ENCODE measurements around the gene PSD.
A peak's percentile ranks its signal among the peaks of the same experiment; 100 is the strongest.

Gene PSD

GRCh38 chr10:102419269-102420180 lies 940 bp upstream of the PSD start:
- peak; percentile 80 for DNase-seq (ENCODE audit: low spot score)

GRCh38 chr10:102416695-102417094 lies 1.9 kb downstream of the PSD start:
- no peak for DNase-seq (ENCODE audit: low spot score)

GRCh38 chr10:102416283-102416682 lies 2.3 kb downstream of the PSD start:
- DNase-seq (ENCODE audit: low spot score), result no peak

- DNase-seq (ENCODE audit: low spot score), result no peak
Measured at GRCh38 chr10:102414749-102415148, 3.8 kb downstream of the PSD start.

- no peak for DNase-seq (ENCODE audit: low spot score)
Measured at GRCh38 chr10:102413806-102414561, 4.6 kb downstream of the PSD start.

- DNase-seq (ENCODE audit: low spot score), result no peak
Measured at GRCh38 chr10:102413053-102413705, 5.4 kb downstream of the PSD start.

- DNase-seq (ENCODE audit: low spot score), result no peak
Measured at GRCh38 chr10:102412293-102412692, 6.3 kb downstream of the PSD start.

- DNase-seq (ENCODE audit: low spot score), result no peak
Measured at GRCh38 chr10:102411341-102412255, 7.0 kb downstream of the PSD start.

GRCh38 chr10:102410429-102411073 lies 8.0 kb downstream of the PSD start:
- DNase-seq (ENCODE audit: low spot score), result no peak

- no peak for DNase-seq (ENCODE audit: low spot score)
Measured at GRCh38 chr10:102409604-102410428, 8.8 kb downstream of the PSD start.

- DNase-seq (ENCODE audit: low spot score), result no peak
Measured at GRCh38 chr10:102408728-102409603, 9.6 kb downstream of the PSD start.

GRCh38 chr10:102408131-102408727 lies 10.4 kb downstream of the PSD start:
- DNase-seq (ENCODE audit: low spot score), result no peak

GRCh38 chr10:102407425-102408130 lies 11.0 kb downstream of the PSD start:
- no peak for DNase-seq (ENCODE audit: low spot score)

GRCh38 chr10:102406815-102407214 lies 11.8 kb downstream of the PSD start:
- DNase-seq (ENCODE audit: low spot score), result no peak

GRCh38 chr10:102405632-102406031 lies 13.0 kb downstream of the PSD start:
- DNase-seq (ENCODE audit: low spot score), result no peak

GRCh38 chr10:102405108-102405571 lies 13.4 kb downstream of the PSD start:
- DNase-seq (ENCODE audit: low spot score), result no peak

- DNase-seq (ENCODE audit: low spot score), result no peak
Measured at GRCh38 chr10:102404361-102405107, 14.1 kb downstream of the PSD start.

Measured in HuH-7 (cell line).